HG03045 (cell line): ENCODE data around the gene GNA12.

Source experiments
- ATAC-seq: cut with Tn5 transposase; IDR thresholded peaks from one replicate; pipeline ENCODE4 v1.9.1; 2021; ENCODE audit warnings: mild to moderate bottlenecking, moderate library complexity; ENCODE audit not compliant: unreplicated experiment

GNA12 gene

GRCh38 chr7:2805213-2805944 is 38.7 kb downstream of the GNA12 start:
- no peak for ATAC-seq

- ATAC-seq = no peak
Observed at GRCh38 chr7:2804227-2804763, 39.8 kb downstream of the GNA12 start.

GRCh38 chr7:2803755-2804154 is 40.4 kb downstream of the GNA12 start:
- no peak for ATAC-seq

GRCh38 chr7:2803342-2803692 is 40.8 kb downstream of the GNA12 start:
- ATAC-seq = no peak

- no peak for ATAC-seq
Observed at GRCh38 chr7:2802504-2803341, 41.4 kb downstream of the GNA12 start.

GRCh38 chr7:2802101-2802500 is 42.0 kb downstream of the GNA12 start:
- no peak for ATAC-seq

- ATAC-seq = no peak
Observed at GRCh38 chr7:2800931-2801688, 43.0 kb downstream of the GNA12 start.

GRCh38 chr7:2800220-2800930 is 43.7 kb downstream of the GNA12 start:
- ATAC-seq = no peak

GRCh38 chr7:2799253-2799652 is 44.9 kb downstream of the GNA12 start:
- ATAC-seq = no peak

GRCh38 chr7:2798669-2799068 is 45.4 kb downstream of the GNA12 start:
- ATAC-seq = no peak

- ATAC-seq = no peak
Observed at GRCh38 chr7:2796358-2797352, 47.5 kb downstream of the GNA12 start.

- no peak for ATAC-seq
Observed at GRCh38 chr7:2795906-2796305, 48.2 kb downstream of the GNA12 start.

GRCh38 chr7:2794836-2795636 is 49.1 kb downstream of the GNA12 start:
- ATAC-seq = no peak

- no peak for ATAC-seq
Observed at GRCh38 chr7:2792856-2793487, 51.1 kb downstream of the GNA12 start.

GRCh38 chr7:2792235-2792634 is 51.9 kb downstream of the GNA12 start:
- ATAC-seq = no peak

GRCh38 chr7:2791390-2791789 is 52.7 kb downstream of the GNA12 start:
- ATAC-seq = no peak

GRCh38 chr7:2787251-2787951 is 56.7 kb downstream of the GNA12 start:
- no peak for ATAC-seq
